Activated gamma-delta T cell (primary cell): ENCODE results near the gene CFAP77.
A peak's percentile ranks its signal among the peaks of the same experiment; 100 is the strongest.

Experiments
- DNase-seq: peaks from one replicate; lab custom pipeline; 2025; lab: John Stamatoyannopoulos, UW

The CFAP77 gene

GRCh38 chr9:132451276-132451675, 41.3 kb downstream of the CFAP77 start:
- no peak for DNase-seq

DNA sequence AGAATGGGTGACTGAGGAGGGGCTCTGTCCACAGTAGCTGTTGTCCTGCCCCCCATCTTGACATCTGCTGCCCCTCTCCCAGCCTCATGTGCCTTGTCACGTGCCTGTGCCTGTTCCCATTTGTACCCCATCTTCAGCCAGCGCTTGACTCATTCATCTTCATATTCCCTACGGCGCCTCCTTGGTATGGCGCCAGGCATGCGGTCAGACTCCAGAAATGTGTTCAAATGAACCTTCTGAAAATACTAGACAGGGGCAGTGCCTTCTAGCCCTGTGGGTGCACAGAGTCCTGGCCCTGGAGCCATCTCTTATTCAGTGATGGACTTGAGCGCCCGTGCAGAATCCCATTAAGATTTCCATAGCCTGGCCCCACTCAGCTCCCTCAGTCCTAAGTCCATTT, 46.2 kb downstream of the CFAP77 start:
- DNase-seq, result no peak

- no peak for DNase-seq
These were observed 47.7 kb downstream of the CFAP77 start for GRCh38 chr9:132457504-132458236.

DNA sequence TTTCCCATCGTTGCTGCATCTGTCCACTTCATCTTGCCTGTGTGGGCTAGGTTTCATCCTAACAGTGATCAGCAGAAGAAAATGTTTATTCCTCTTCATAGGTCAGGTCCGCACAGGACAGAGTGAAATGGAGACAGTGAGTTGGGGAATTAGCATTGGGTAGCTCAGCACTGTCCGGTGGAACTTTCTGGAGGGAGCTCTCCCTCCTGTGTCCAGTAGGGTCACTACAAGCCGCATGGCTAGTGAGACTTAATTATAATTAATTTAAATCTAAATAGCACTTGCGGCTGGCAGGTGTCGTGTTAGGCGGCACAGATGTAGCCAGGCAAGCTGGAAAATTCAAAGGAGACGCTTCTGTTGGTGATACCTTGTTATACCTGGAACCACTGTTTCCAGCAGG, 48.4 kb downstream of the CFAP77 start:
- no peak for DNase-seq

- no peak for DNase-seq
These were observed 49.6 kb downstream of the CFAP77 start for GRCh38 chr9:132459661-132460060.

GRCh38 chr9:132460240-132460639, 50.2 kb downstream of the CFAP77 start:
- DNase-seq, result no peak

DNA sequence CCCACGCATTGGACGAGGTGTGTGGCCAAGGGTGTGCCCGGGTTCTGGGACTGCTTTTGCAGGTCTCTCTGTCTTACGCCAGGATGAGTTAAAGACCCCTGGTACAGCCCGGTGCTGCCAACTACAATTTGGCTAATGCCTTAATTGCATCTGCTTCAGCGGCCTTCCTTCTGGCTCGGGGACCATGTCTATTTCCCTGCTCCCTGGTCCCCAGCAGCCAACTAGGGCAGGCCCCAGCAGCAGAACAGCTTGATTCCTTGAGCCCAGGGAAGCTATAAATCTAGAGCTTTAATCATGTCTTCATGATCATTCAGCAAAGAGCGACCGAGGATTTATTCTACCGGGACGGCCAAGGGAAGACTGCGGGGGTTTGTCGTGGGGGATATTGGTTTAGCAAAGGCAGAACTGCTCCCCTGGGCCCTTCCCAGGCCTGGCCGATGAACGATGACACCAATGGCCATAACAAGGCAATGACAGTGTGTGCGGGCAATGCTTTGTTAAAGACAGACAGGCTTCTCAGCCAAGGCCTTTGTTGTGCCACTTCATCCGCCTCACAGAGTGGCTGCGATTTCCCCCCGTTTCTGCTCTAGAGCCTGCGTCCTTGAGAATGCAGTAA, 51.4 kb downstream of the CFAP77 start:
- DNase-seq, result no peak

GRCh38 chr9:132461971-132462370, 52.0 kb downstream of the CFAP77 start:
- DNase-seq, result no peak

DNA sequence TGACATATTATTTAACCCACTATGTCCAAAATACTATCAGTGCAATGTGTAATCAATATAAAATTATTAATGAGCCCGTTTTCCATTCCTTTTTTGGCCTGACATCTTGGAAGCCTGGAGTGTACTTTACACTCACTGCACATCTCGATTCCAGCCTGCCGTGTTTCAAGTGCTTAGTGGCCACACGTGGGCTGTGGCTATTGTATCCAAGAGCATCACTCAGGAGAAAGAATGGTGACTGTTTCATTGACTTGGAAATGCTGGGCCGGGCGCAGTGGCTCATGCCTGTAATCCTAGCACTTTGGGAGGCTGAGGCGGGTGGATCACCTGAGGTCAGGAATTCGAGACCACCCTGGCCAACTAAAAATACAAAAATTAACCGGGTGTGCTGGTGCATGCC, 54.5 kb downstream of the CFAP77 start:
- no peak for DNase-seq

- DNase-seq, result no peak
These were observed 55.2 kb downstream of the CFAP77 start for GRCh38 chr9:132465131-132465635.

DNA sequence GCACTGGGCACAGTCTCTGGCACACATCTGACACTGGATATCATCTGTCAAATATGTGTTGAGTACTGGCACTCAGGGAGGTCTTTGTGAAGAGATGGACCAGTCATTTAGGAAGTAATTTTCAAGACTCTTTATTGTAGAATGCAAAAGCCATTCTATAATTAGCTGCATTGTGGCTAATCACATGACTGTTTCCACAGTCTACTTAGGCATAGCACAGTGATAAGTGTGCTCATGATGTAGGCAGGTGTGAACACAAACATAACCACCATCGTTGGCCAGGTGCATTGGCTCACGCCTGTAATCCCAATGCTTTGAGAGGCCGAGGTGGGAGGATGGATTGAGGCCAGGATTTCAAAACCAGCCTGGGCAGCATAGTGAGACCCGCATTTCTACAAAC, 62.2 kb downstream of the CFAP77 start:
- no peak for DNase-seq

DNA sequence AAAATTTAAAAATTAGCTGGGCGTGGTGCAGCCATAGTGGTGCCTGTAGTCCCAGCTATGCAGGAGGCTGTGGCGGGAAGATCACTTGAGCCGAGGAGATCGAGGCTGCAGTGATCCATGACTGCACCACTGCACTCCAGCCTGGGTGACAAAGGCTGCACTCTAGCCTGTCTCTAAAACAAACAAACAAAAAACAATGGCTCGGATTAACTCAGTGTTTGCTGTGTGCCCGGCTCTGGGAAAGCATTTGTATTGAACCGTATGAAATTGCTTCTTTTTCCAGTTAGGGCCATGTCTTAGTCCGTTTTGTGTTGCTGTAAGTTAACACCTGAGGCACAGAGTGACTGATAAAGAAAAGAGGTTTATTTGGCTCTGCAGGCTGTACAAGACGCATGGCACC, 62.6 kb downstream of the CFAP77 start:
- DNase-seq, result no peak

DNA sequence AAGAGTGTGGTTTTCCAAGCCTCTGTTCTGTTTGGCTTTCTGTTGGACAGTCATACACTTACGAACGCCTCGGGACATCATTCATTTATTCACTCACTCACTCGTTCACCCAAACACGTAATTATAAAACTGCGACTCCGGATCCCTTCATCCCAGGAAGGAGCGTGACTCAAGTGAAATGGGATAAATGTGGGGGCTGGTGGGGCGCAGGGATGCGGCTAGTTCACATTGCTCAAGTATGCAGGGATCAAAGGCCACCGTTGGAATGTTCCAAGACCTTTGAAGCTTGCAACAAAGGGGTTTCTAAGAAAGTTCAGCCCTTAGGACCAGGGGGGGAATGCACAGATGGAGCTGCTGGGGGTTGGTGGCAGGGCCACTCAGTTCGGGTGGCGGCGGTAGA, 64.2 kb downstream of the CFAP77 start:
- no peak for DNase-seq

DNA sequence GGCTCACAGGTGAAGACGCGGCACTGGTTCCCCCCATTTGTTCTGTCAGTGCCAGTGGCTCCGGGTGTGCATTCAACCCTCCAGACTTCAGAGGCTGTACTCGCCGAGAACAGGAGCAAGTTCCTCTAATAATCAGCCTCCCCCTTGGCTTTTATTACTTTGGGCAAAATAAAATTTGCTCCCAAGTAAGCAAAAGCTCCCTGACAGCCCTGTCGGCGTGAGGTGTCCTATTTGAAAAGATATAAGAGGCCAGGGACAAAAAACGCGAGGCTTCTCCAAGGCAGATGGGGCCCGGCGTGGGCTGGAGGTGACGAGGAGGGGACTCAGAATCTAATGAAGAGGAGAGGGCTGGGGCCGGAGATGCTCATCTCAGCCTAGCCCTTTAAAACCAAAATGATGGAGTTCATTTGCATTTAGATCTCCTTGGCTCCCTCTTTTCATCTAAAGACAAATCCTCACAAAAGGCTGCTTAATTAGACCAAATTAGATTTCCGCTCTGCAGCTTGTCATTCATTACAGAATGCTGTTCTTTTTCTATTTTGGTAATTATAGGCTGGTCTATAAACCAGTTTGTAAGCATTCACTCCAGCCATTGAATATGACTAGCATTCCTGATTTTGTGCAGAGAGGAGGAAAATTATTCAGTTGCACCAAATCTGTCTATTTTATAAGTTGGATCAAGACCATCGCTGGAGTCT, 68.5 kb downstream of the CFAP77 start:
- no peak for DNase-seq

DNA sequence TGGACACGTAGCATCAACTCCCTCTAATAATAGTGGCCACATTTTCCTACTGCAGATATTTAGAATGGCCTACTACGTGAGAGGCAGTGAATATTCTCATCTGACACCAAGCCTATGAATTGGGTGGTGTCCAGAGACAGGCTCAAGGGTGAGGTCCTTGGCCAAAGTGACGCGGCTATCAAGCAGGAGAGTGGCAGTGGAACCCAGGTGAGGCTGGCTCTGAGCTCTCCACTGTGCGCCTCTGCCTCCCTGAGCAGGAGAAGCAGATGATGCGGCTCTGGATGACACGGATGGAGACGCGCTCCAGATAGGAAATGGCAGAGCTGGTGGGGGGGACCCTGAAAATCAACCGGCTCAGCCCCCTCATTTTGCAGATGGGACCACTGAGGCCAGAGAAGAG, 69.7 kb downstream of the CFAP77 start:
- no peak for DNase-seq

DNA sequence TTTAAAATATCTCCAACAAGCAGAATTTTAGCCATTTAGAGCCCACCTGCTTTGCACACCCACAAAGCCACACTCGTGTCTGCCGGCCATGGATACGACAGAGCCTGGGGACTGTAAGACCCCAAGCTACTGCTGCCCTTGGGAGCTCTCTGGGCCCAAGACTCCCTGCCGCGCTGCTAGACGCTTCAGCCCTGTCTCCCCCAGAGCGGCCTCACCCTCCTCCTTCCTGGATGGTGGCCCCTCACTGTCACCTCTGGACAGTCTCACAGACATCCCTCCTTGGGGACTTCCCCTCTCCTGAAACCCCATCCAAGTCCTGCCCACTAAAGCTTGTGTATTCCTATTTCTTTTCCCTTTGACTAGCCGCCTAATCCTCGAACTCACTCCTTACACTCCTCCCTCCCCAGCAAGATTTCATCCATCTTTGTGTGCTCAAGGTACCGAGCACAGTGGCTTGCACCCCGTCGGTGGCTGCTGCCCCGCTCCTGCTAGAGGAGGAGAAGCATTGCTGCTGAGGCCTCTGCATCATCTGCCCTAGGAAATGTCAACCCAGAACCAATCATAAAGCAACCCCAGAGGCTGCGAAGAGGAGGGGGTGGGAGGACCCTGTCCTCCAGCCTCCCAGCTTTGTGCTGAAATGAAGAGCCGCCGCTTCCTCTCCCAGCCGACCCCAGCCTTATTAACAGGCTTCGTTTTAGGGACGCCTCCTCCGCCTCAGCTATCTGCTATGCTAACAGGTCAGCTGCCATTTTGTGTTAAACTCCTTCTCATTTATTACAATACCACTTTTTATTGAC, 71.2 kb downstream of the CFAP77 start:
- DNase-seq, result no peak

- DNase-seq, result no peak
These were observed 72.3 kb downstream of the CFAP77 start for GRCh38 chr9:132482196-132482813.

GRCh38 chr9:132485393-132485792, 75.4 kb downstream of the CFAP77 start:
- no peak for DNase-seq

DNA sequence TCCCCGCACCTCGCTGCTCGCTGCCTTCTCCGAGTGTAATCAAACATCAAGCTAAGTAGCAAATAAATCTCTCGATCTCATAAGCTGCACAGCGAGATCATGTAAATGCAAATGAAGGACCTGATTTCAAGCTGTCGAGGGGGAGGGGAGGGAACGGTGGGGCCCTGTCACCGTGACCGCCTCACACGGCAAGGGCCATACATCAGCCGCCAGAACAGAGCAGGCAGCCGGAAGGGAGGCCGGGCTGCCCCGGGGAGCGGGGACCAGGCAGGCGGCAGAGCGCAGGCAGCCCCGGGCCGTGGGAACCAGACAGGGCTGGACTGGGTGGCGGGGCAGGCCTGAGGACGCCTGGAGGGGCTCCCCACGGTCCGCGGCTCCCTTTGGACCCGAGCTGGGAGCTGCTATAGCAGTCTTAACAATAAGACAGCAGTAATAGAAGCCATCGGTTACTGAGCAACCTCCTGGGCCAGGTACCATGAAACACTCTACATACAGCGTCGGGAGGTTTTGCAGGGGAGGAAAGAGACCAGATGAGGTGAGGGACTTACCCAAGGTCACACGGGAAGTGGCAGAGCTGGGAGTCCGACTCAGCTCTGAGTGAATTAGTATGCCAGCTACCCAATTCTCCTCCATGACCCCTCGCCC, 76.8 kb downstream of the CFAP77 start:
- DNase-seq, result peak; percentile 25

- no peak for DNase-seq
These were observed 77.4 kb downstream of the CFAP77 start for GRCh38 chr9:132487351-132487791.

DNA sequence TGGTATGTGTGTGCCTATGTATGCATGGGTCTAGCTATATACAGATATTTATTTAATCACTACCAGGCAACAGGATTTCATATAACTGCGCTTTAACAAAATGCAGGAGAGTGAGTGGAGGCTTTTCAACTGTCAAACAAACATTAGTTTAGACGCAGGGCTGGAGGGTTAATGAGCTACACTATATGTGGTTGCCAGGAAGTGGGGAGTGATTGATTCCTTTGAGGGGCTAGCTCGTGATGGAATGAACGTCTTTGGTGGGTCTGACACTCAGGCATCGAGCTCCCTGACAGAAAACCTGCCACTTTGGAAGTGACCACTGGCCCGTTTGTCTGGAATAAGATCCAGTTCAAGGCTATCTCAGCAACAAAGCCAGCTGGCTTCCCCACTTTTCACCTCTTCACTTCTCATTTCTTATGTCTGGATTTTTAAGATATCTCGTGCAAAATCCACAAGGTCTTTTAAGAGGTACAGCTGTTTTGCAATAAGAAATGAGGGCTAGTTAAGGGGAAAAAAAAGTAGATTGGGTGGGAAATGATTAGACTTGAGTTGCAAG, 78.0 kb downstream of the CFAP77 start:
- no peak for DNase-seq
